Ishikawa (cell line): Measurements from ENCODE around the gene FMOD.

Experiments used
- CEBPB ChIP-seq: IDR thresholded peaks from 2 replicates; pipeline ENCODE4 v1.6.1; 2012
- CREB1 ChIP-seq: IDR thresholded peaks from 2 replicates; pipeline ENCODE4 v1.6.1; 2012; ENCODE audit warnings: low read depth
- EGR1 ChIP-seq: IDR thresholded peaks from 2 replicates; pipeline ENCODE4 v1.6.1; 2012
- EP300 ChIP-seq: IDR thresholded peaks from 2 replicates; pipeline ENCODE4 v1.6.1; 2012; ENCODE audit warnings: borderline replicate concordance
- FOXM1 ChIP-seq: IDR thresholded peaks from 2 replicates; pipeline ENCODE4 v1.6.1; 2012; ENCODE audit warnings: low read depth, borderline replicate concordance
- MAX ChIP-seq: IDR thresholded peaks from 2 replicates; pipeline ENCODE4 v1.6.1; 2012
- NFIC ChIP-seq: IDR thresholded peaks from 2 replicates; pipeline ENCODE4 v1.6.1; 2012
- RAD21 ChIP-seq: IDR thresholded peaks from 2 replicates; pipeline ENCODE4 v1.6.1; 2012; ENCODE audit warnings: low read depth
- REST ChIP-seq: IDR thresholded peaks from 2 replicates; pipeline ENCODE4 v1.6.1; 2012; ENCODE audit warnings: low read depth, mild to moderate bottlenecking
- TAF1 ChIP-seq: IDR thresholded peaks from 2 replicates; pipeline ENCODE4 v1.6.1; 2012; ENCODE audit warnings: low read depth, mild to moderate bottlenecking
- TCF12 ChIP-seq: IDR thresholded peaks from 2 replicates; pipeline ENCODE4 v1.6.1; 2012; ENCODE audit warnings: low read depth
- TEAD4 ChIP-seq: IDR thresholded peaks from 2 replicates; pipeline ENCODE4 v1.6.1; 2012
- YY1 ChIP-seq: IDR thresholded peaks from 2 replicates; pipeline ENCODE4 v1.6.1; 2012; ENCODE audit warnings: low read depth
- ZBTB7A ChIP-seq: IDR thresholded peaks from 2 replicates; pipeline ENCODE4 v1.6.1; 2012; ENCODE audit warnings: low read depth
- TF ChIP-seq, protein P1 (sequence below): IDR thresholded peaks from 2 replicates; pipeline ENCODE4 v1.6.1; 2012

The FMOD gene

GRCh38 chr1:203367057-203367456 is 16.1 kb upstream of the FMOD start:
- TF ChIP-seq EP300 (no peak), YY1 (no peak), REST (no peak), NFIC (no peak), ZBTB7A (no peak), FOXM1 (no peak), EGR1 (no peak), CEBPB (no peak), TEAD4 (no peak), MAX (no peak)

DNA sequence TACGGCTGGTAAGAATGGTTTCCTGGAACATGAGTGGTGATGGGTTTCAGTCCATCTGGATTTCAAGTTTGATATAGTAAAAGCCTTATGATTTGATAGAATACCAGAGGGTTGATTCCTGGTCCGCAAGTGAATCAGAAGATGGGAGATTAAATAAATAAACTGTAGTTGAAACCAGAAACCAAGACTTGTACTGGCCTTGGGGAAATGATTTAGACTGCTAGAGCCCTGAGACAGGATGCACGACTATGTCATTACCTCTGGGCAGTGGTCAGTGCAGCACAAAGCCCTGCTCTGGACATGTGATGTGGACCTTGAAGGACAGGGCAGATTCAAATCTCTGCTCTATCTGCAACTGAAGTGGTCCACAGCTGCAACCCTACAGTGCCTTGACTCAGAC is 15.6 kb upstream of the FMOD start:
- no peak for TF ChIP-seq TEAD4
- no peak for TF ChIP-seq CREB1
- TF ChIP-seq CEBPB, result no peak
- TF ChIP-seq EGR1, result no peak
- TF ChIP-seq MAX, result no peak
- TF ChIP-seq REST, result no peak
- TF ChIP-seq NFIC, result no peak
- no peak for TF ChIP-seq TAF1
- no peak for TF ChIP-seq FOXM1
- TF ChIP-seq EP300, result no peak
- no peak for TF ChIP-seq TCF12
- no peak for TF ChIP-seq ZBTB7A
- TF ChIP-seq YY1, result no peak

- TF ChIP-seq YY1 (no peak), TCF12 (no peak), TEAD4 (no peak), NFIC (no peak), EP300 (no peak), MAX (no peak), CEBPB (no peak), EGR1 (no peak), REST (no peak), CREB1 (no peak), RAD21 (no peak), FOXM1 (no peak)
- TF ChIP-seq, protein P1, sequence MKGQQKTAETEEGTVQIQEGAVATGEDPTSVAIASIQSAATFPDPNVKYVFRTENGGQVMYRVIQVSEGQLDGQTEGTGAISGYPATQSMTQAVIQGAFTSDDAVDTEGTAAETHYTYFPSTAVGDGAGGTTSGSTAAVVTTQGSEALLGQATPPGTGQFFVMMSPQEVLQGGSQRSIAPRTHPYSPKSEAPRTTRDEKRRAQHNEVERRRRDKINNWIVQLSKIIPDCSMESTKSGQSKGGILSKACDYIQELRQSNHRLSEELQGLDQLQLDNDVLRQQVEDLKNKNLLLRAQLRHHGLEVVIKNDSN, result no peak
These were observed 13.9 kb upstream of the FMOD start for GRCh38 chr1:203364806-203365205.

GRCh38 chr1:203364094-203364801 is 13.3 kb upstream of the FMOD start:
- TF ChIP-seq CEBPB, result no peak
- no peak for TF ChIP-seq TAF1
- no peak for TF ChIP-seq FOXM1
- no peak for TF ChIP-seq NFIC
- no peak for TF ChIP-seq MAX
- TF ChIP-seq, protein P1, result no peak
- TF ChIP-seq TEAD4, result no peak
- no peak for TF ChIP-seq TCF12
- no peak for TF ChIP-seq EGR1
- no peak for TF ChIP-seq CREB1
- TF ChIP-seq YY1, result no peak
- TF ChIP-seq ZBTB7A, result no peak
- no peak for TF ChIP-seq EP300
